ENCODE results near the gene BRD3.
A peak's percentile ranks its signal among the peaks of the same experiment; 100 is the strongest.
"Not testable (repeated sequence)": the region's sequence is repeated elsewhere in the genome, so short reads cannot be mapped to it uniquely, and the experiment has no call there.

Gene BRD3

DNA sequence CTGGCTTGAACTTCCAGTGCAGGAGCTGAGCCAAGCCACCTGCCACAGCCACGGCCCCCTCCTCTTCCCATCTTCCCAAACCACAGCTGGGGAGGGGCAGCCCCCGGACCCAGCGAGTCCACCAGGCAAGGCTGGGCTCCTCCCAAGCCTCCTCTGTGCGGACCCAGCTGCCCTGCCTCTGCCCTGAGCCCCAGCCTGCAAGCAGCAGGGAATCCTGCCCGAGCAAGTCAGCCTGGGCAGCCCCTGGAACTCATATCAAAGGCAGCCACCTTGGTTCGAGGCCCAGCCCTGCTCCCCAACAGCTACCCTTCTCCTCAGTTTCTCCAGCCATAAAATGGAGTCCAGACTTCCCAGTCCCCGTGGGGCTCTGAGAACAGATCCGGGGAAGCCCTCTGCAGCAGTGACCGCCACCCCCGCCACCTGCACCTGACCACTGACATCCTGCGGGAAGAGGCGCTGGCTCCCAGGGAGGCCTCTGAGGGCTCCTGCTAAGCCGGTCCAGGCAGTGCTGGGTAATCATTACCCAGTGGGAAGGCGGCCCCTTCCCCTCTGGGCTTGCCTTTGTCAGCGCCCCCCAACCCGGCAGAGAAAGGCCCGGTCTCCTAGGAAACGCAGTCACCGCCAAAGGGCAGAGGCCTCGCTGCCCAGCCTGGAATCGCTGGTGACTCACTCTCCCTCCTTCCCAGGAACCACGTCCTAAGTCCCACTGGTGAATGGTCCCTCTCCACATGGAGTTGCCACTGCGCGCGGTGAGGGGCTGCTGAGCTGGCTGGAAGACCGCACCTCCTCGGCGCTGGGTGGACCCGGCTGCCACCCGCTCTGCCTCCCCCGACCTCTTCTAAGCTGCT lies 77.2 kb downstream of the BRD3 start:
- Histone ChIP-seq H3K27me3 (ENCODE audit: insufficient read depth, low read length) (no peaks in the 10 kb centered on the region), H3K4me1 (ENCODE audit: control insufficient read depth, insufficient read depth, low read length, unreplicated experiment) (peaks cover 8% of the 10 kb centered on the region), H3K27ac (ENCODE audit: low read depth, low read length) (peak overlapping the region; percentile 85), H2AFZ (ENCODE audit: low read length, unreplicated experiment) (peak overlapping the region; percentile 75), H3K36me3 (ENCODE audit: insufficient read depth, low read length) (no peaks in the 10 kb centered on the region), H3K79me2 (ENCODE audit: control insufficient read depth, insufficient read depth, low read length, unreplicated experiment) (peaks cover 48% of the 10 kb centered on the region), H3K4me3 (ENCODE audit: low read depth, low read length) (peak overlapping the region; percentile 99)

DNA sequence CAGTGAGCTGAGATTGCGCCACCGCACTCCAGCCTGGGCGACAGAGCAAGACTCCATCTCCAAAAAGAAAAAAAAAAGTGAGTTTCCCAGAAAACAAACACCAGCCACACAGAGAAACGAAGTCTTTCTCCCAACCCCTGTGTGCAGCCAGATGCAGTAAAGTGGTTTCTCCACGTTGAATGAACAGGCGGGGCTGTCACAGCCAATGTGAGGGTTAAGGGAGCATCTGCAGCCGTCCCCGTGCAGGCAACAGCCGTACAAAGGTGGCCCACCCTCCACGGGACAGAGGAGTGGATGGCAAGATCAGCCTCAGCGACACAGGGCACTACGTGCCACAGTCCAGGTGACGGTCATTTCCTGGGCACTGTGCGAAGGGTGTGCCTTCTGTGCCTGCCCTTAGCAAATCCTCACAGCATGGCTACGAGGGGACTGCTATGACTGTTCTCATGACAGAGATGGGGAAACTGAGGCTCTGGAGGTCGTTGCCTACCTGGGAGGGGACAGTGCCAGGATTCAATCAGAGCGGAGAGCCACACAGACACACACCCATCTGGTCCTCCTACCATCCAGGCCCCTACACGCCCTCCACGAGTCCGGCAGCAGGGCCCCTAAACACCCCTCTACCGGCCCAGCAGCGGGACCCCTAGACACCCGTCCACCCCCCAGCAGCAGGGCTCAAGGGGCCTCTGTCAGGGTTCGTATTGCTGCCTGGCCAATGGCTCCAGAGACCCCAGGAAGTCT lies 78.0 kb downstream of the BRD3 start:
- Histone ChIP-seq H3K27ac (ENCODE audit: low read depth, low read length) (no peak overlapping the region), H3K79me2 (ENCODE audit: control insufficient read depth, insufficient read depth, low read length, unreplicated experiment) (peaks cover 54% of the 10 kb centered on the region)

DNA sequence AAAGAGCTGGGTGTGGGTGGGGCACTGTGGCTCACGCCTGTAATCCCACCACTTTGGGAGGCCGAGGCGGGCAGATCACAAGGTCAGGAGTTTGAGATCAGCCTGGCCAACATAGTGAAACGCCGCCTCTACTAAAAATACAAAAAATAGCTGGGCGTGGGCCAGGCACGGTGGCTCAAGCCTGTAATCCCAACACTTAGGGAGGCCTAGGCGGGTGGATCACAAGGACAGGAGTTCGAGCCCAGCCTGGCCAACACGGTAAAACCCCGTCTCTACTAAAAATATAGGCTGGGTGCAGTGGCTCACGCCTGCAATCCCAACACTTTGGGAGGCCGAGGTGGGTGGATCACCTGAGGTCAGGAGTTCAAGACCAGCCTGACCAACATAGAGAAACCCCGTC lies 79.1 kb downstream of the BRD3 start:
- H3K36me3 ChIP-seq (ENCODE audit: insufficient read depth, low read length); H2AFZ ChIP-seq (ENCODE audit: low read length, unreplicated experiment); H3K4me3 ChIP-seq (ENCODE audit: low read depth, low read length); H3K27me3 ChIP-seq (ENCODE audit: insufficient read depth, low read length); H3K27ac ChIP-seq (ENCODE audit: low read depth, low read length); H3K4me1 ChIP-seq (ENCODE audit: control insufficient read depth, insufficient read depth, low read length, unreplicated experiment): not testable (repeated sequence)
- H3K79me2 ChIP-seq (ENCODE audit: control insufficient read depth, insufficient read depth, low read length, unreplicated experiment): peaks cover 54% of the 10 kb centered on the region

More for the DNA sequence above, 78.0 kb downstream of the BRD3 start:
- Histone ChIP-seq H3K27me3 (ENCODE audit: insufficient read depth, low read length) (no peaks in the 10 kb centered on the region), H3K4me3 (ENCODE audit: low read depth, low read length) (peak overlapping the region; percentile 99), H3K4me1 (ENCODE audit: control insufficient read depth, insufficient read depth, low read length, unreplicated experiment) (peaks cover 8% of the 10 kb centered on the region), H3K36me3 (ENCODE audit: insufficient read depth, low read length) (no peaks in the 10 kb centered on the region), H2AFZ (ENCODE audit: low read length, unreplicated experiment) (no peak overlapping the region)

DNA sequence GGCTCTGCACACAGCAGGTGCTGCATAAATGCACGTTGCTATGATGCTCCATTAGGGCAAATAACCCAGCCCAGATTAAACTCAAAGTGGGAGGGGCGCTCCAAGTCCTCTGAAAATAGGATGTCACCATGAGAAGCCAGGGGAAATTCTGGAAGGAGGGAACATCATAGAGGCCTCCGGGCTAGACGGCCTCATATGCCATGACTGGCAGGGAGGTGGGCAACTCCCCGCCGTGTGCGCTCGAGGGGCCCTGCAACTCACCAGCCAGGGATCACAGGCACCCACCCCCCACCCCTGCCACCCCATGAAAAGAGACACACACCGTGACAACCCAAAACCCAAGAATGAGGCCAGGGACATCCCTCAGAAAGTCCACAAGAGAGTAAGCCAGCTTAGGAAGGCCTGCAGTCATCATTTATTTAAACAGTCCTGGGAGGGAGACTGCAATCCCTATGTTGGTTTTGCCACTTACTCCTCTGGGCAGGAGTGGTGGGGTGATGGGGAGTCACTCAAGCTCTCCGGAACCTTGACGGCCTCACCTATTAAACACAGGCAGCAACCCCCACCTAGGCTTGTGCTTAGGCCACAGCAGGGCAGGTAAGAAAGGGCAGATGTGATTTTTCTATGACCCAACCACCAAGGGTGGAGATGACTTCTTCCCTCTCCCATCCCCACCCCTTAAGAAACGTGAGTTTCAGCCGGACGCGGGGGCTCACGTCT lies 79.7 kb downstream of the BRD3 start:
- no peak overlapping the region for H3K4me3 ChIP-seq (ENCODE audit: low read depth, low read length)
- H3K27ac ChIP-seq (ENCODE audit: low read depth, low read length): no peak overlapping the region
- H3K4me1 ChIP-seq (ENCODE audit: control insufficient read depth, insufficient read depth, low read length, unreplicated experiment): no peaks in the 10 kb centered on the region
- no peaks in the 10 kb centered on the region for H3K36me3 ChIP-seq (ENCODE audit: insufficient read depth, low read length)
- H2AFZ ChIP-seq (ENCODE audit: low read length, unreplicated experiment): no peak overlapping the region
- no peaks in the 10 kb centered on the region for H3K27me3 ChIP-seq (ENCODE audit: insufficient read depth, low read length)
- peaks cover 54% of the 10 kb centered on the region for H3K79me2 ChIP-seq (ENCODE audit: control insufficient read depth, insufficient read depth, low read length, unreplicated experiment)

DNA sequence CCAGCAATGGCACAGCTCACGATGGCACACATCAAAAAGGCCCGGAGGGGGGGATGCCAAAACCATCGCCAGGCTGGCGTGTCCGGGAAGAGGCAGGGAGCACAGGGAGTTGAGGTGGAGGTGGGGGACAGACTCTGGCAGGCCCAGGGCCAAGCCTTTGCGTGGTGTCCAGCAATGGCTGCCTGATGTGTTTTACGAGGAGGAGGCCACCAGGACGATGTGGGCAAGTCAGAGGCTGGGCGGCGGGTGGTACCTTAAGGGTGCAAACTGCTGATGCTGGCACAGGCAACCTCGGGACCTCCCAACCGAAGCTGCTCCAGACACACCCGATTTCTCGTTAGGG lies 80.4 kb downstream of the BRD3 start:
- H3K27me3 ChIP-seq (ENCODE audit: insufficient read depth, low read length): no peaks in the 10 kb centered on the region
- H3K27ac ChIP-seq (ENCODE audit: low read depth, low read length): no peak overlapping the region
- peaks cover 57% of the 10 kb centered on the region for H3K79me2 ChIP-seq (ENCODE audit: control insufficient read depth, insufficient read depth, low read length, unreplicated experiment)
- H3K4me3 ChIP-seq (ENCODE audit: low read depth, low read length): no peak overlapping the region
- H3K36me3 ChIP-seq (ENCODE audit: insufficient read depth, low read length): no peaks in the 10 kb centered on the region
- H2AFZ ChIP-seq (ENCODE audit: low read length, unreplicated experiment): no peak overlapping the region
- no peaks in the 10 kb centered on the region for H3K4me1 ChIP-seq (ENCODE audit: control insufficient read depth, insufficient read depth, low read length, unreplicated experiment)

DNA sequence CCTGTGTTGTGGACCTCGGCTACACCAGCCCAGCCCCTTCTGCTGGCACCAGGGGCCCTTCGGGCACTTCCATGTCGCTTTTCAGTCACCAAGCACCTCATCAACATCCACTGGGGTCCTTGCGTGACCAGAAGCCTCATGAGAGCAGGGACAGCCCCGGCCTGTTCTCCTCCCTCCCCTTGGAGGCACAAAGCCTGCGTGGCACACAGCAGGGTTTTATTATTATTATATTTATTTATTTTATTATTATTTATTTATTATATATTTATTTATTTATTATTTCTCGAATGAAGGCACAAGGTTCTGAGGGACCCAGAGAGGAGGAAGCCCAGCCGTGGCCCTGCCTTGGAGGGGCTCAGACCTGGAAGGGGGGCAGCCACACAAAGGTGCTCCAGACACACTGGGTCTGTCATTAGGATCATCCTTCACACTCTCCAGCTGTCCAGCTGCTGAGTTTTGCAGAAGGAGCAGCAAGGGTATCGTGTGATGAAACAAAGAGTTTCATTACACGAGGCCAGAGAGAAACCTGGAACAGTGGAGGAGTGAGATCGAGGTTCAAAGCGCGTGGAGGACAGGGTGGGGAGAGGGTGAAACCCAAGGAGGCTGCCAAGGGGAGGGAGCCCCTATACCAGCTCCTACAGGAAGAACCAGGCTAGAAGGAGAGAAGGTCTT lies 80.9 kb downstream of the BRD3 start:
- Histone ChIP-seq H3K27me3 (ENCODE audit: insufficient read depth, low read length) (no peaks in the 10 kb centered on the region), H3K79me2 (ENCODE audit: control insufficient read depth, insufficient read depth, low read length, unreplicated experiment) (peaks cover 57% of the 10 kb centered on the region), H2AFZ (ENCODE audit: low read length, unreplicated experiment) (no peak overlapping the region), H3K4me3 (ENCODE audit: low read depth, low read length) (no peak overlapping the region), H3K4me1 (ENCODE audit: control insufficient read depth, insufficient read depth, low read length, unreplicated experiment) (no peaks in the 10 kb centered on the region), H3K36me3 (ENCODE audit: insufficient read depth, low read length) (no peaks in the 10 kb centered on the region), H3K27ac (ENCODE audit: low read depth, low read length) (no peak overlapping the region)

DNA sequence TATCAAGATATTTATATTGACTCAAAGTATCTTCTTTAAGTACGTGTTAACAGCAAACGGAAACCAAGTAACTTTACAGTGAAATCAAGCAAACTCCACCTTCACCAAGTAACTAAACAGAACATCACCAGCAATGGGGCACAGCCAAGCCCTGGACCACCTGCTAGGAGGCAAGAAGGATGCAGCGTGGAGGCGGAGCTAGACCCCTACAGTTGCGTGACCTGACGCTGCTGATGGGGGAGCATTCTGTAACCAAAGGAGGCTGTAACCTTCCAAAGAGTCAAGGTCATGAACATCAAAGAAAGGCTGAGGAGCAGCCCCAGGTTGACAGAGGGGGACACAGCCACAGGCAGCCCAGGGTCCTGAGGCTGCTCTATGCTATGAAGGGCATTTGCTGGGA lies 81.8 kb downstream of the BRD3 start:
- H3K79me2 ChIP-seq (ENCODE audit: control insufficient read depth, insufficient read depth, low read length, unreplicated experiment): peaks cover 50% of the 10 kb centered on the region
- no peaks in the 10 kb centered on the region for H3K4me1 ChIP-seq (ENCODE audit: control insufficient read depth, insufficient read depth, low read length, unreplicated experiment)
- no peaks in the 10 kb centered on the region for H3K36me3 ChIP-seq (ENCODE audit: insufficient read depth, low read length)
- no peaks in the 10 kb centered on the region for H3K27me3 ChIP-seq (ENCODE audit: insufficient read depth, low read length)
- no peak overlapping the region for H3K4me3 ChIP-seq (ENCODE audit: low read depth, low read length)
- no peak overlapping the region for H2AFZ ChIP-seq (ENCODE audit: low read length, unreplicated experiment)
- no peak overlapping the region for H3K27ac ChIP-seq (ENCODE audit: low read depth, low read length)

DNA sequence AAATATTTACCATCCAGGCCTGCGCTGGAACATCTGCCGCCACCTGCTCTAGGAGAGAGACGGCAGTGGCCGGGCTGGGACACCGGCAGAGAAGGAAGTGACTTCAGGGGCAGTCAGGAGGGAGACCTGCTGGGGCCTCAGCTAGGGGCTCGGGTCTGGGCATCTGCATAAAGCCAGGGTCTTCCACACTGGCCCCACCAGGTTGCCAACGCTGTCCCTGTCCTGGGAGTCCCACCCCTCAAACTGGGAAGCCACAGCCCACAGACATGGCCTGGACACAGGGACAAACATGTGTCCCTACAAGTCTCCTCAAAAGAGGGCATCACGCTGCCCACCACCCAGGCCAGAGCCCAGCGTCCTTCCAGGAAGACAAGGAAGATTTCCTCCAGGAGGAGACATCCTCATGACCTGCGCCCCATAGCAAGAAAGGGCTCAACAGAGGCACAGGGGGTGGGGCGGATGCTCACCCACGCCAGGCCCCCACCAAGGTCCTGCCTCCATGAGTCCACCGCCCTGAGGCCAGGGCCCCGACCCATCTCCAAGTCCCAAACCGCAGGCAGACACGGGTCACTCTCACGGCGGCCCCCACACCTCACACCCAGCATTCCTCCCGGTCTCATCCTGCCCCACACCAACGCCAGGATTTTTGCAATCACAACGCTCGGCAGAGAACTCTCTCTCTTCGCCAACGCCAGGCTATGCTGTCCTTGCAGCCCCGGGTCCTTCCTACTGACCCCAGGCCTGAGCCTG lies 84.7 kb downstream of the BRD3 start:
- H3K27me3 ChIP-seq (ENCODE audit: insufficient read depth, low read length): no peaks in the 10 kb centered on the region
- H3K79me2 ChIP-seq (ENCODE audit: control insufficient read depth, insufficient read depth, low read length, unreplicated experiment): peaks cover 58% of the 10 kb centered on the region
- no peak overlapping the region for H3K4me3 ChIP-seq (ENCODE audit: low read depth, low read length)
- no peak overlapping the region for H2AFZ ChIP-seq (ENCODE audit: low read length, unreplicated experiment)
- no peaks in the 10 kb centered on the region for H3K36me3 ChIP-seq (ENCODE audit: insufficient read depth, low read length)
- no peak overlapping the region for H3K27ac ChIP-seq (ENCODE audit: low read depth, low read length)
- H3K4me1 ChIP-seq (ENCODE audit: control insufficient read depth, insufficient read depth, low read length, unreplicated experiment): no peaks in the 10 kb centered on the region

DNA sequence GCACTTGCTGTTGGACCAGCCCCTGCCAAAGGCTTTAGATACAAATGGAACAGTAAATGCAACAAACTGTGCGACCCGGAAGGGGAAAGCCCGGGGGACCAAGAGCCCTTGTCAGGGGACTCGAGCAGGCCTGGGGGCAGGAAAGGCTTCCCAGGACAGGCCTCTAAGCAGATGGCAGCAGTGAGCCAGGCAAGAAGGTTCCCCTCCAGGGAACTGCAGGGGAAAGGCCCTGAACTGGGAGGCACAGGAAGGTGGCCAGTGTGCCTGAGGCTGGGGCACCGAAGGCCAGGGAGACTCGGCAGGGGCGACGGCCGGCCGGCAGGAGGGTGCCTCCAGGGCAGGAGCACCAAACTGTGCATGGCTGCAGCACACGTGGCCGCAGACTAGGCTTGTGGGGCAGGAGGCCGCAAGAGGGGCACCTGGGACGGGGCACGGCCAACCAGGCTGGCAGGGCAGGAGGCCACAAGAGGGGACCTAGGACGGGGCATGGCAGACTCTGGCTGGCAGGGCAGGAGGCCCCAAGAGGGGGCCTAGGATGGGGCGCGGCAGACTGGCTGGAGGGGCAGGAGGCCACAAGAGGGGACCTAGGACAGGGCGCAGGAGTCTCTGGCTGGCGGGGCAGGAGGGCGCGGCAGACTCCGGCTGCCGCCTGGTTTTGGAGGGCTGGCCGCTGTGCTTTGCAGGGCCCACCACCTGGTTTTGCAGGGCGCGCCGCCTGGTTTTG lies 85.7 kb downstream of the BRD3 start:
- no peak overlapping the region for H2AFZ ChIP-seq (ENCODE audit: low read length, unreplicated experiment)
- no peaks in the 10 kb centered on the region for H3K36me3 ChIP-seq (ENCODE audit: insufficient read depth, low read length)
- H3K79me2 ChIP-seq (ENCODE audit: control insufficient read depth, insufficient read depth, low read length, unreplicated experiment): peaks cover 56% of the 10 kb centered on the region
- H3K4me1 ChIP-seq (ENCODE audit: control insufficient read depth, insufficient read depth, low read length, unreplicated experiment): no peaks in the 10 kb centered on the region
- no peak overlapping the region for H3K27ac ChIP-seq (ENCODE audit: low read depth, low read length)
- no peak overlapping the region for H3K4me3 ChIP-seq (ENCODE audit: low read depth, low read length)
- H3K27me3 ChIP-seq (ENCODE audit: insufficient read depth, low read length): no peaks in the 10 kb centered on the region
